CD1c-positive myeloid dendritic cell (primary cell): ENCODE measurements around the gene FAIM2.

Source experiments
- DNase-seq: peaks from one replicate; pipeline ENCODE4 v3.0.0-alpha.2; 2016; ENCODE audit errors: extremely low spot score

Gene FAIM2

GRCh38 chr12:49917788-49918173, 14.1 kb upstream of the FAIM2 start:
- DNase-seq, result no peak

- no peak for DNase-seq
Observed at GRCh38 chr12:49917166-49917787, 13.6 kb upstream of the FAIM2 start.

GRCh38 chr12:49916129-49916919, 12.6 kb upstream of the FAIM2 start:
- no peak for DNase-seq

DNA sequence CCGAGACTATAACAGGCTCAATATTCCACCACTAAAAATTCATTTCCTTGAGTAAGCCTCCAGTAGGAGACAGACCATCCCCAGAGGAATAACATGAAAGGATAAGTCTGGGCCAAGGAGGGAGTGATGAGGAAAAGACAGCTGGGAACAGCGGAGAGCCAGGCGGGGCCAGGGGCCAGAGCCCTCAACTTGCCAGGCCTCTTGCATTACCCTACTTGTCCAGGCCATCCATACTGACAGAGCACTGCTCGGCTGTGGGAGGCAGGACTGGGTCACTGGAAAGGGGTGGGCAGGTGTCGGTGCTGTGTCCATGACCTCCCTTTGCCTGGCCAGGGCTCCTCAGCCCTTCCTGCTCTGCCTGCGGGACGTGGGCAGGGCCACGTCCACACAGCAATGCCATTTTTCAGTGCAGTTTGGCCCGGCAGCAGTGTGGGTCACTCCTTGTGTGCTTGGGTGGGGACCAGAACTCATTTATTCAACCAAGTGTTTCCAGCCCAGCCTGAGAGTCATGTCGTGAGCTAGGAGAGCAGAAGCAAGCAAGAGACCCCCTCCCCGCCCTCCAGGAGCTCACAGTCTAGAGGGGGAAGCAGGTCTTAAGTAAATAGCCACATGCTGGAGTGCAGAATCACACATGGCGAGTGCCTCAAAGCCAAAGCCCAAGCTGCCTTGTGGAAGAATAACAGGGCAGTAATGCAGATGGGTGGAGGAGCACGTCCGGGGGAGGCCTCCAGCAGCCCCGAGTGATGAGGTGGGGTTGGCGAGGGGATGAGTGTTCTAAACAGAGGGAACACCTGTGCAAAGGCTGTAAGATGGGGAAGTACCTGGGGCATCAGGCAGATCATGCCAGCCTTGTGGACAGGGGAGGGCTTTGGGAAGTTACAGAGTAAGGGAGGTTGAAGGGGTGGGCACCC, 8.9 kb upstream of the FAIM2 start:
- DNase-seq, result no peak

- DNase-seq, result no peak
Observed at GRCh38 chr12:49911213-49911605, 7.5 kb upstream of the FAIM2 start.

DNA sequence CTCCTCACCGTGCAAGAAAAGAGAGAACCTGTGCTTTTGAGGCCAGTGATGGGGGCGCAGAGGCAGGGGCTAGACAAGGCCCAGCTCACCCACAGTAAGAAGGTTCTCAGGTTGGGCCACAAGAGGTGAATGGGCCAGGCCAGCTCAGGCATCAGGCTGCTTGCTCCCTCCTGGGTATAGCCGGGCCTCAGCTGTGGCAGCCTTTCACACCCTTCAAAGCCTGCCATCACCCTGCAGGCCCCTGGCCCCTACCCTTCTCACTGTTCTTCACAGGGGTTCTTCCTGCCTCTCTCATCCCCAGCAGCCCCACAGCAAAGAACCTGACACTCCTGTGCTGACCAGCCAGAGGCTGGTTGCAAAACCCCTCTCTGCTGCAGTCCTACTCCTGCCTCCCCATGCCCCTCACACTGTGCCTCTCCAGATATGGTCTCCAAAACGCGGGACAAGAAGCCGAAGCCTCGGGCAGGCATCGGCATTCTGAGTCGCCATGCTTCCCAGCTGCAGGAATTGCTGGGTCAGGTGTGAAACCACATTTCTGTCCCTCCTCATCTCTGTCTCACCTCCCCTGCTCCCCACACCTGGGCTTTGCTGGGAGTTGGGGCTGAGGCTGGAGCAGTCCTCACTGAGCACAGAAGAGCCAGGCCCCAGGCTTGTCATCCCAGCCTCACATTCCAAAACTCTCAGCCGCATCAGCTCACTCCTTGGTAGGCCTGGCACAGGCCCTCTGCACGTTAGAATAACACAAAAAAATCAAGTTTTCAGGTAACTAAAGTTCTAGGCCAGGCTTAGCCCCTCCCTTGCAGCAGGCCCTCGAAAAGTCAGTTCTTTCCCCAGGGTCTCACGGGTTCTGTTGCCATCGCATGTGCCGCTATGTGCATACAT, 6.9 kb upstream of the FAIM2 start:
- no peak for DNase-seq

- peak; percentile 92 for DNase-seq
Observed at GRCh38 chr12:49909826-49910225, 6.1 kb upstream of the FAIM2 start.

GRCh38 chr12:49909356-49909755, 5.7 kb upstream of the FAIM2 start:
- no peak for DNase-seq

DNA sequence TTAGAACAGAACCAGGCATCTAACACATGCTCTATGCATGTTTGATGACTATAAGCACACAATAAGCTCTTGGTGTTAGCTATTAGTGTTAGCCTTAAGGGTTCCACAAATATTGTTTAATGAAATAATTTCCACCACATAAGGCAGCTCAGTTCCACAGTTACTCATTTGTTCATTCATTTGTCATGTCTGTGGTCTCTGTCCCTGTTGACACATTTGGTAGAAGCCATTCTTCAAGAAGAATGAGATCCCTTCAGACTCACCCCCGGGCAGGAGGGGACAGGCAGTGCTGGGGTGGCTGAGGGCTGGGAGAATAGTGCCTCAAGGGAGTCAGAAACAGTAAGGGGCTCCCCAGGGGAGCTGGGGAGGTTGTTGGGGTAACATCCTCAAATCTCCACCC, 3.7 kb upstream of the FAIM2 start:
- DNase-seq, result no peak

- DNase-seq, result no peak
Observed at GRCh38 chr12:49905718-49906314, 2.1 kb upstream of the FAIM2 start.

DNA sequence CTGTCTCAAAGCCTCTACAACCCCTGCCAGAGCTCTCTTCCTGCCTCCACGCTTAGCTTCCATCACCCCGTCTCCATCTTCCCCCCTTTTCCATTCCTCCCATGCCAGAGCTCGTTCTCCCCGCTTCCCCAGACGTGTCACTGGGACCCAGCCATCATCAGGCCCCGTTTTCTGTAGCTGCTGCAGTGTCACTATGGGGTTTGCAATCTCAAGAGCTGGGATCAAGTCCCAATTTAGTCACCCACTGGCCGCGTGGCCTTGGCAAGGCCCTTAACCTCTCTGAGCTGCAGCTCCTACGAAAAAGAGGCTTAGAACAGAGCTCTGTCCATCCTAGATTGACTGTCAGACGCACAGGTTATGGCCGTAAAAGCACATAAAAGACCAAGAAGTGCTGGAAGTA, 901 bp upstream of the FAIM2 start:
- no peak for DNase-seq

GRCh38 chr12:49903351-49903699, 375 bp downstream of the FAIM2 start:
- no peak for DNase-seq

DNA sequence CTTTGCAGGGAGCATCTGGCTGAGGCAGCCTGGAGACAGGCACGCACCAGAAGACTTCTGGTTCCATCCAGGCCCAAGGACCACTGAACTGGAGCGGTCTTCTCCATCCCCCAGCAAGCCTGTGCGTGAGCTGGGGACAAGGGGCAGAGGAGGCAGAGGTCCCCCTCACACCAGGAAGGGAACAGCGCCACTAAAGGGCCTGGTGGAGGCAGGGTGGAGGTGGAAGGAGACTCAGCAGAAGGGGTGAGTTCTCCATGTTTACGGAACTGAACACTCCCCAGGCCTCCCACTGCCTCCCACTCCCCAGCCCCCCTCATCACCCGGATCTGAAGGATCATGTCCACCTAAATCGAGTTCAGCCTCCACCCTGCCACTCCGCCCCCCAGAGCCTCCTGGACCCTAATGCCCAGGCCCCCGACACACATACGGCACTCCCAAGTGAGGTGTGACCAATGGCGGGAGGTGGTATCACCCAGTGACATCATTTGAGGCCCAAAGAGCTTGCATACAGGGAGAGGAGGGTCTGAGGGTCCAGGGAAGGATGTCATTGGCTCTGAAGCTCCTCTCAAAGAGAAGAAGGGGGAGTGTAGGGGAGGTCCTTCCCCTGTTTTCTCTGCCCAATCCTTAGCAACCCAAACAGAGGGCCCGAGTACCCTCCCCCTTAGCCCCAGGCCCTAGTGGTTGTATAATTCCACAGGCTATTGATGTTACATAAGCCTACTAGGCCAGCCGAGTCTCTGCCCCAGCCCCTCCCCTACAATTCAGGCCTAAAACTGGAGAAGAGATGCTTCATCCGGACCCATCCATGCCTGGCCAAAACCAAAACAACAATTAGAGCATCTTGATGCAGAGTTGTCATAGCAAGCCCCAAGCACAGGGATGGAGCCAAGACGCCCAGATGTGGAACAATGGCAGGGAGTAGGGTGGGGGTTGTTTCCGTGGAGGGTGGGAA, 1.0 kb downstream of the FAIM2 start:
- DNase-seq, result no peak

GRCh38 chr12:49901986-49902385, 1.7 kb downstream of the FAIM2 start:
- DNase-seq, result no peak

GRCh38 chr12:49901026-49901425, 2.7 kb downstream of the FAIM2 start:
- no peak for DNase-seq

DNA sequence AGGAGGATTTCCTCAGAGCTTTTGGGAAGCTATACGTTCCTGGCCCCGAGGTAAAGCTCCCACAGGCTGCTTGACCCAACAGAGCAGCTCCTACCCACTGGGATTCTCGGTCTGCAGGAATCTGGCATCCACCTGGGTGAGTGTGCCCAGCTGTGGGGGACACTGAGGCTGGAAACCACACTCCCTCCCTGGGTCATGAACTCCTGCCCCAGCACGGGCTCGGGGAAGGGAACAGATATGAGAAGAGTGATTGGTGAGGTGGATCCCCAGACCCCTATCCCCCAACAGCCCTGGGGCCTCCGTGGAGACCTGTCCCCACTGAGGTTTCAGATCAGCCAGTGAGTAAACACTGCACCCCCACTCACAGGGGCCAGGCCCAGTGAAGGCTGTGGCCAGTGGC, 3.3 kb downstream of the FAIM2 start:
- DNase-seq, result no peak

DNA sequence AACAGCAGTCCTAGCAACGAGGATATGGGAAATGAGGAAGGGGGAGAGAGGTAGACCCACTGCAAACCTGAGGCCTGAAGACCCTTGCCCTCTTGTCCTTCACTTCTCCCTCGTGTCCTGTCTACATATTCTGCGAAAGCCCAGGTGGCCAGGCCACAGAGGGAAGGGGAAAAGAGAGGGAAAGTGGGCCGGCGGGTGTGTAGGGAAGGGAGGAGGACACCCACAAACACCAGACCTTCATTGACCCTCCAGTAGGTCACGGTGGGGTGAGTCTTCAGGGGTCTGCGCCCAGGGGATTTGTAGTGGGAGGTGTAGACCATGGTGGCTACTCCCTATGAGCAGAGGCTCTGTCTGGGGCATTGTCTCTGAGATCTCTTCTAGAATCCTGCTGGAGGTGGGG, 3.8 kb downstream of the FAIM2 start:
- no peak for DNase-seq

- no peak for DNase-seq
Observed at GRCh38 chr12:49899286-49899843, 4.3 kb downstream of the FAIM2 start.

GRCh38 chr12:49897276-49897675, 6.4 kb downstream of the FAIM2 start:
- DNase-seq, result no peak

DNA sequence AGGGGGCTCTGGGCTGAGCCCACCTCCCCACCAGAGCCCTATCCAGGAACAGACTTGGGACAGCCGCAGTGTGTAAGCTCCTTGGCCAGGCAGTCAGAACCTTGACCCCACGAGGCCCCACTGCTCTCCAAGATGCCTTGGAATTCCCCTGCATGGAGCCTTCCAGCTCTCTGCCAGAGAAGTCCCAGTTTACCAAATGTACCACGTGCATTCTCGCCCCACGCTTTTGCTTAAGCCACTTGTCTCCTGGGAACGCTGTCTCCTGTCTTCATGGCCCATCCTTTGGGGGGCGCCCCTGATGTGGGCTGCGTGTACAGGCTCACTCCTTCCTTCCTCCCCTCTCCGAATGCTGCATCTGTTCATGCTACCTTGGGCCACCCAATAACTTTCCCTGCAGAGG, 7.9 kb downstream of the FAIM2 start:
- no peak for DNase-seq
